Large intestine (tissue), 3 donors: Measurements from ENCODE around the gene TRABD2A. TPM values are rescaled to one million over a fixed set of nuclear protein-coding genes. Genes with fewer than 3 reads are reported as not detected.
"Not testable (repeated sequence)": the region's sequence is repeated elsewhere in the genome, so short reads cannot be mapped to it uniquely, and the experiment has no call there.

ENCODE experiments used
- DNase-seq, 2 donors: peaks; one replicate each; pipeline versions ENCODE4 v3.0.0 to v3.0.0-alpha.2; 2013
- H3K27ac ChIP-seq: one replicate; pipeline ENCODE4 v1.5.1; 2013; ENCODE audit warnings: low read length
- H3K27me3 ChIP-seq: 2 replicates; pipeline ENCODE4 v1.6.1; 2013; ENCODE audit warnings: low read length; ENCODE audit not compliant: control insufficient read depth, insufficient read depth
- H3K36me3 ChIP-seq: 2 replicates; pipeline ENCODE4 v1.6.1; 2013; ENCODE audit warnings: low read length; ENCODE audit not compliant: control insufficient read depth, insufficient read depth
- H3K4me1 ChIP-seq: one replicate; pipeline ENCODE4 v1.6.1; 2013; ENCODE audit warnings: low read length; ENCODE audit not compliant: control insufficient read depth, insufficient read depth
- H3K4me3 ChIP-seq: one replicate; pipeline ENCODE4 v1.5.1; 2013; ENCODE audit warnings: low read length
- H3K9me3 ChIP-seq: one replicate; pipeline ENCODE4 v1.6.1; 2013; ENCODE audit warnings: mild to moderate bottlenecking, low read depth, low read length, moderate library complexity; ENCODE audit not compliant: control insufficient read depth
- WGBS: methylation state at CpG from one replicate; pipeline ENCODE4 v1.1.5; 2013; ENCODE audit warnings: low lambda C conversion rate; ENCODE audit not compliant: insufficient coverage; 5-methylcytosine and 5-hydroxymethylcytosine counted together
- polyA plus RNA-seq: library from polyadenylated mRNA; unstranded; fragments of 120-200 nt; gene quantifications from one replicate; pipeline ENCODE4 v1.2.1, GENCODE V29; 2013

TRABD2A gene
- polyA plus RNA-seq, 1 donor = 18.0 TPM

GRCh38 chr2:84781942-84782716, 98.8 kb downstream of the TRABD2A start:
- H3K27ac ChIP-seq = peak overlapping the region; percentile 25

GRCh38 chr2:84779781-84780180, 101.1 kb downstream of the TRABD2A start:
- no CpG with 5 or more reads among the region's 3 CpGs for WGBS
- no peaks in the 10 kb centered on the region for H3K9me3 ChIP-seq
- H3K27ac ChIP-seq = no peak overlapping the region
- no peaks in the 10 kb centered on the region for H3K36me3 ChIP-seq
- H3K4me3 ChIP-seq = no peak overlapping the region
- DNase-seq = no peak
- no peaks in the 10 kb centered on the region for H3K27me3 ChIP-seq
- peaks cover 8% of the 10 kb centered on the region for H3K4me1 ChIP-seq

More at GRCh38 chr2:84781942-84782716, 98.8 kb downstream of the TRABD2A start:
- Histone ChIP-seq H3K9me3 (no peaks in the 10 kb centered on the region), H3K4me1 (peaks cover 8% of the 10 kb centered on the region), H3K27me3 (no peaks in the 10 kb centered on the region), H3K36me3 (no peaks in the 10 kb centered on the region), H3K4me3 (no peak overlapping the region)
- WGBS = 20% methylated on average over 1 of the region's 3 CpGs
- DNase-seq = peak; percentile 71 to 82

GRCh38 chr2:84778911-84779690, 101.8 kb downstream of the TRABD2A start:
- H3K27me3 ChIP-seq = no peaks in the 10 kb centered on the region
- 100% methylated on average over 1 of the region's 1 CpG for WGBS
- no peak overlapping the region for H3K4me3 ChIP-seq
- H3K4me1 ChIP-seq = peaks cover 8% of the 10 kb centered on the region
- H3K9me3 ChIP-seq = no peaks in the 10 kb centered on the region
- no peak overlapping the region for H3K27ac ChIP-seq
- no peak for DNase-seq
- H3K36me3 ChIP-seq = no peaks in the 10 kb centered on the region

DNA sequence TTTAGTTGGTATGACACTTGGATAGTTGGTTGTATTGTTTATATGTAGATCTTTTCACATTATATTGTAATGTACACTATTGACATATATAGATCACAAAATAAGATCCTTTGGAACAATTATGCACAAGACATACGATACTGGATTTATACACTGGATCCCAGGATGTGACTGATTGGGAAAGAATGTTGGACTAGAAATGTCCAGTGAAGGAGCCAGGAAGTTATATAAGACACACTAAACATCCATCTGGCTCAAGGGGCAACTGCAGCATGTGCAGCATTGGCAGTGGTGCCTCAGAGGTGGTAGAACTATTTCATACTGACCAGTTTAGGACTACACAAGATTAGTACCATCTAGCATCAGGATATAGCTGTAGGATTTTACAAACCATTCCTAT, 104.9 kb downstream of the TRABD2A start:
- Histone ChIP-seq H3K9me3 (peaks cover 11% of the 10 kb centered on the region), H3K36me3 (no peaks in the 10 kb centered on the region), H3K27ac (no peak overlapping the region), H3K4me1 (no peaks in the 10 kb centered on the region), H3K27me3 (no peaks in the 10 kb centered on the region), H3K4me3 (no peak overlapping the region)
- no peak for DNase-seq
- WGBS = no CpG with 5 or more reads among the region's 1 CpG

- 100% methylated on average over 1 of the region's 3 CpGs for WGBS
- not testable (repeated sequence) for H3K27ac ChIP-seq, H3K4me1 ChIP-seq, H3K27me3 ChIP-seq, H3K4me3 ChIP-seq, DNase-seq, H3K36me3 ChIP-seq
- peaks cover 17% of the 10 kb centered on the region for H3K9me3 ChIP-seq
Observed at GRCh38 chr2:84773562-84773961, 107.3 kb downstream of the TRABD2A start.

Other genes starting within 250 kb of the TRABD2A start
- gene TMSB10, start 24.6 kb upstream of the TRABD2A start, polyA plus RNA-seq = 1,245 TPM
- 39.2 TPM for gene KCMF1, start 90.1 kb upstream of the TRABD2A start, polyA plus RNA-seq